HG03460 (cell line): ENCODE measurements around the gene VAT1L.

Experiments
- ATAC-seq: cut with Tn5 transposase; IDR thresholded peaks from one replicate; pipeline ENCODE4 v1.9.1; 2021; ENCODE audit not compliant: unreplicated experiment

VAT1L gene

GRCh38 chr16:77905374-77905920 lies 117.1 kb downstream of the VAT1L start:
- no peak for ATAC-seq

GRCh38 chr16:77910021-77910420 lies 121.7 kb downstream of the VAT1L start:
- ATAC-seq: no peak

- ATAC-seq: no peak
These were observed 124.3 kb downstream of the VAT1L start for GRCh38 chr16:77912617-77913016.

GRCh38 chr16:77913738-77914253 lies 125.4 kb downstream of the VAT1L start:
- no peak for ATAC-seq

- ATAC-seq: no peak
These were observed 127.7 kb downstream of the VAT1L start for GRCh38 chr16:77916111-77916510.

GRCh38 chr16:77917971-77918370 lies 129.6 kb downstream of the VAT1L start:
- ATAC-seq: no peak

- ATAC-seq: no peak
These were observed 130.7 kb downstream of the VAT1L start for GRCh38 chr16:77918809-77919707.

GRCh38 chr16:77919761-77920415 lies 131.5 kb downstream of the VAT1L start:
- no peak for ATAC-seq

GRCh38 chr16:77920984-77921383 lies 132.6 kb downstream of the VAT1L start:
- no peak for ATAC-seq

GRCh38 chr16:77922228-77922754 lies 133.9 kb downstream of the VAT1L start:
- no peak for ATAC-seq

- no peak for ATAC-seq
These were observed 137.2 kb downstream of the VAT1L start for GRCh38 chr16:77925531-77925930.

GRCh38 chr16:77928096-77928495 lies 139.7 kb downstream of the VAT1L start:
- no peak for ATAC-seq

- no peak for ATAC-seq
These were observed 140.6 kb downstream of the VAT1L start for GRCh38 chr16:77929004-77929403.

GRCh38 chr16:77931058-77931457 lies 142.7 kb downstream of the VAT1L start:
- ATAC-seq: no peak

GRCh38 chr16:77937473-77938149 lies 149.2 kb downstream of the VAT1L start:
- no peak for ATAC-seq

GRCh38 chr16:77938913-77939312 lies 150.5 kb downstream of the VAT1L start:
- no peak for ATAC-seq

GRCh38 chr16:77939968-77940367 lies 151.6 kb downstream of the VAT1L start:
- ATAC-seq: no peak

GRCh38 chr16:77943801-77944200 lies 155.4 kb downstream of the VAT1L start:
- ATAC-seq: no peak

- no peak for ATAC-seq
These were observed 156.3 kb downstream of the VAT1L start for GRCh38 chr16:77944631-77945030.

- ATAC-seq: no peak
These were observed 156.8 kb downstream of the VAT1L start for GRCh38 chr16:77945126-77945525.

GRCh38 chr16:77946823-77947222 lies 158.5 kb downstream of the VAT1L start:
- ATAC-seq: no peak
